Fibroblast of skin of left biceps (primary cell): ENCODE data around the gene GADD45B.
"Not testable (repeated sequence)": the region's sequence is repeated elsewhere in the genome, so short reads cannot be mapped to it uniquely, and the experiment has no call there.

Source experiments
- DNase-seq, 2 experiments: peaks; one replicate each; pipeline ENCODE4 v3.0.0-alpha.2; 2013; ENCODE audit warnings: low read depth in 2 of 2

Gene GADD45B

DNA sequence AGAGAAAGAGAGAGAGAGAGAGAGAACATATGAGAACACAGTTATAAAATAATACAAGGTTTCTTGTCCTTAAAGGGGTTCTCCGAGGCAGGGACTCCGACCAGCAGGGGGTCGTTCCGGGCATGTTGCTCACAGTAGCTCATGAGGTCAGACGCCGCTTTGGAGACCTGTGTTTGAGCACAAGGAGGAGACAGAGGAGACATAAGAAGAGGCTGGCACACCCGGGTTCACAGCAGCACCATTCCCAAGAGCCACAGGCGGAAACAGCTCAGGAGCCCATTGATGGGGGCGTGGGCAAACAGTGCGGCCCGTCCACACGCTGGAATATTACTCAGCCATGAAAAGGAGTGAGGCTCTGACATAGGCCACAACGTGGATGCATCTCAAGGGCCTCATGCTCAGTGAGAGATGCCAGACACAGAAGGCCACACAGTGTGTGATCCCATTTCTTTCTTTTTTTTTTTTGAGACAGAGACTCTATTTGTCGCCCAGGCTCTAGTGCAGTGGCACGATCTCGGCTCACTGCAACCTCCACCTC lies 39.1 kb downstream of the GADD45B start:
- no peak for DNase-seq

DNA sequence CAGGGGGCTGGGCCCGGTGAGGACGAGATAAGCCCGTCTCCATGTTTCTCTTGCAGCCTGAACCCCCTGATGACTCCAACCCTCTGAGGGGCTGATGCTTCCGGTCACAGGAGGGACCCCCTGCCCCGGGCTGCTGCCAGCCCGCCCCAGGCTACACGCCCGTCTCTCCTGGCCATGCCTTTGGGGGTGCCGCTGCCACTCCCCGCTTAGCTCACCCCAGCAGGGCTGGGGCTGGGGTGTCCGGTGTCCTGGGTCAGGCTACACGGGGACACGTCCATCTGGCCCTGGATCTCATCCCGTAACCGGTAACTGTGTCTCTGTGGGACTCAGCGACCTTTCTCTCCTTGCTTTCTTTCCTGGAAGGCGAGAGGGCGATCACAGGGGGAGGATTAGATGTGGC lies 40.8 kb downstream of the GADD45B start:
- DNase-seq = no peak

- DNase-seq = no peak
Measured at GRCh38 chr19:2517881-2518601, 42.1 kb downstream of the GADD45B start.

- not testable (repeated sequence) for DNase-seq
Measured at GRCh38 chr19:2518856-2519255, 42.9 kb downstream of the GADD45B start.

DNA sequence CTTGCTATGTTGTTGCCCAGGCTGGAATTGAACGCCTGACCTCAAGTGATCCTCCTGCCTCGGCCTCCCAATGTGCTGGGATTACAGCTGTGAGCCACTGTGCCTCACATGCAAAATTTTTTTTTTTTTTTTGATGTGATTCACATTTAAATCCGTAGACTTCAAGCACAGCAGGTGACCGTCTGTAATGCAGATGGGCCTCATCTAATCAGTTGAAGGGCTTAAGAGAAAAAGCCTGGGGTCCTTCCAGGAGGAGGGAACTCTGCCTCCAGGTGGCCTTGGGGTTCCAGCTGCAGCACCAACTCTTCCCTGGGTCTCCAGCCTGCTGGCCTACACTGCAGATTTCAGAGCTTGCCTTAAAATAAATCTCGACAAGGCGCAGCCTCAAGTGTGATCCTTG lies 43.6 kb downstream of the GADD45B start:
- no peak for DNase-seq

GRCh38 chr19:2523630-2524311 lies 47.8 kb downstream of the GADD45B start:
- DNase-seq = peak in 1 of 2 experiments; percentile 64

- no peak for DNase-seq
Measured at GRCh38 chr19:2524361-2524839, 48.5 kb downstream of the GADD45B start.

GRCh38 chr19:2524840-2525723 lies 49.2 kb downstream of the GADD45B start:
- no peak for DNase-seq

DNA sequence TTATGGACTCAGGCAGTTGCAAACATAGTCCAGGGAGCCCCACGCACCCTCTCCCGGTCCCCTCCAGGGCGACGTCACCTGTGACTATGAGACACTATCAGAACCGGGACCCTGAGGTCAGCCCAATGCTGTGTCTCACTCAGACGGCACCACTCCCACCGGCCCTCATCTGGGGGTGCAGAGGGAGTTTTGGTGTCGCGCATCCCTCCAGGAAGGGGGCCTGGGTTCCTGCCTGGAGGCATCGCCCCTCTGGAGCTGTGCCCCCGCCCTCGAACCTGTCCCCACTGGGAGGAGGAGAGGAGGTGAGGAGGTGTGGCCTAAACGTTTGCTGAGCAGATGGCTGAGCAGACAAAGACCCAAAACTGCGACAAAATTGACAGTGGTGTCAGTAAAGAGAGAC lies 51.2 kb downstream of the GADD45B start:
- DNase-seq = no peak

GRCh38 chr19:2527686-2528085 lies 51.8 kb downstream of the GADD45B start:
- no peak for DNase-seq
